Fibroblast of lung (primary cell): Measurements from ENCODE around the gene SKP2. TPM values are rescaled to one million over a fixed set of nuclear protein-coding genes. Genes with fewer than 3 reads are reported as not detected.
A peak's percentile ranks its signal among the peaks of the same experiment; 100 is the strongest.

Experiments
- DNase-seq, 2 donors: peaks; one replicate each; pipeline versions ENCODE4 v3.0.0 to v3.0.0-alpha.2; 2010; ENCODE audit warnings: low read depth in 2 of 2
- H2AFZ ChIP-seq: 2 replicates; pipeline ENCODE4 v1.5.1; 2012; ENCODE audit warnings: low read length, control low read depth, inconsistent platforms
- H3K27ac ChIP-seq: 2 replicates; pipeline ENCODE4 v1.5.1; 2011; ENCODE audit warnings: low read length, control low read depth; ENCODE audit not compliant: insufficient read depth
- H3K27me3 ChIP-seq: 2 replicates; pipeline ENCODE4 v1.5.1; 2011; ENCODE audit warnings: mild to moderate bottlenecking, low read length; ENCODE audit not compliant: control insufficient read depth, insufficient read depth
- H3K36me3 ChIP-seq: 2 replicates; pipeline ENCODE4 v1.5.1; 2011; ENCODE audit warnings: low read length; ENCODE audit not compliant: control insufficient read depth, insufficient read depth
- H3K4me1 ChIP-seq: 2 replicates; pipeline ENCODE4 v1.5.1; 2011; ENCODE audit warnings: low read length; ENCODE audit not compliant: control insufficient read depth, insufficient read depth; ENCODE audit errors: extremely low read depth
- H3K4me2 ChIP-seq: 2 replicates; pipeline ENCODE4 v1.5.1; 2011; ENCODE audit warnings: low read length, control low read depth; ENCODE audit not compliant: insufficient read depth; ENCODE audit errors: extremely low read depth
- H3K4me3 ChIP-seq, 4 experiments: fragments of 200-600 bp in 1 of 4; sonication (generic) in 1 of 4; replicated peaks in 1 of 4; 2 replicates each; pipeline ENCODE4 v1.5.1; 2011 to 2016; ENCODE audit warnings: low read length in 4 of 4, low read depth in 3 of 4, mild to moderate bottlenecking in 3 of 4, control low read depth in 2 of 4, inconsistent platforms in 1 of 4, mixed read lengths in 1 of 4; ENCODE audit not compliant: insufficient read depth in 1 of 4; ENCODE audit errors: control extremely low read depth in 1 of 4
- H3K79me2 ChIP-seq: 2 replicates; pipeline ENCODE4 v1.5.1; 2012; ENCODE audit warnings: mild to moderate bottlenecking, low read length, inconsistent platforms; ENCODE audit not compliant: control insufficient read depth, insufficient read depth
- H3K9ac ChIP-seq: 2 replicates; pipeline ENCODE4 v1.5.1; 2011; ENCODE audit warnings: mild to moderate bottlenecking, low read length, control low read depth; ENCODE audit not compliant: insufficient read depth
- H3K9me3 ChIP-seq: 2 replicates; pipeline ENCODE4 v1.5.1; 2012; ENCODE audit warnings: low read depth, low read length; ENCODE audit not compliant: control insufficient read depth, insufficient read depth
- H4K20me1 ChIP-seq: 2 replicates; pipeline ENCODE4 v1.5.1; 2011; ENCODE audit warnings: low read length; ENCODE audit not compliant: control insufficient read depth, insufficient read depth; ENCODE audit errors: extremely low read depth
- CTCF ChIP-seq, 2 donors: IDR thresholded peaks in 1 of 2; conservative IDR thresholded peaks in 1 of 2; 1 replicate in 1 of 2; 2 replicates in 1 of 2; pipeline ENCODE4 v1.5.1; 2011 to 2012; ENCODE audit warnings: low read length in 2 of 2, control low read depth in 1 of 2, inconsistent platforms in 1 of 2, low read depth in 1 of 2, mild to moderate bottlenecking in 1 of 2
- EZH2 ChIP-seq: IDR thresholded peaks from 2 replicates; pipeline ENCODE4 v1.5.1; 2012; ENCODE audit warnings: low read length, control low read depth, mild to moderate bottlenecking; ENCODE audit errors: missing control alignments
- polyA plus RNA-seq, 2 donors: library from polyadenylated mRNA; depleted of rRNA in 1 of 2; stranded (reverse) in 1 of 2; unstranded in 1 of 2; fragments of >200 nt; gene quantifications; 2 replicates each; pipeline ENCODE4 v1.2.1, GENCODE V29; 2011 to 2012; ENCODE audit warnings: missing spikeins in 1 of 2
- total RNA-seq: library from RNA; depleted of rRNA; stranded (reverse); fragments of >200 nt; gene quantifications from 2 replicates; pipeline ENCODE4 v1.2.1, GENCODE V29; 2014

Gene SKP2
- total and polyA plus RNA-seq, 2 donors (not counting 1 experiment from before 2014, with no cell fraction given) = 10.6 to 30.8 TPM

GRCh38 chr5:36150676-36151433 lies 1.1 kb upstream of the SKP2 start:
- Histone ChIP-seq H2AFZ (peak overlapping the region; percentile 96), H3K27ac (peak overlapping the region; percentile 71), H3K36me3 (no peaks in the 10 kb centered on the region), H4K20me1 (no peaks in the 10 kb centered on the region), H3K27me3 (no peaks in the 10 kb centered on the region), H3K9me3 (no peaks in the 10 kb centered on the region), H3K9ac (peak overlapping the region; percentile 86), H3K4me3 (peak overlapping the region; percentile 58 to 99 (median 80)), H3K4me2 (peak overlapping the region; percentile 42), H3K4me1 (peaks cover 2% of the 10 kb centered on the region), H3K79me2 (peaks cover 33% of the 10 kb centered on the region)
- peak; percentile 42 to 44 for DNase-seq
- TF ChIP-seq EZH2 = no peak
- TF ChIP-seq CTCF (conservative IDR thresholded peaks at IDR 0.05 in 1 of 2, IDR thresholded peaks at IDR 0.05 in 1 of 2; ENCODE audit: low read depth in 1 of 2, low read length in 2 of 2) = no peak

- Histone ChIP-seq H3K27ac (peak overlapping the region; percentile 43), H3K9me3 (no peaks in the 10 kb centered on the region), H3K27me3 (no peaks in the 10 kb centered on the region), H3K4me1 (peaks cover 5% of the 10 kb centered on the region), H3K4me3 (peak overlapping the region; percentile 58 to 99 (median 80)), H3K36me3 (peaks cover 2% of the 10 kb centered on the region), H3K79me2 (peaks cover 35% of the 10 kb centered on the region), H3K4me2 (peak overlapping the region; percentile 98), H3K9ac (peak overlapping the region; percentile 48), H4K20me1 (no peaks in the 10 kb centered on the region), H2AFZ (peak overlapping the region; percentile 67)
- TF ChIP-seq CTCF (conservative IDR thresholded peaks at IDR 0.05 in 1 of 2, IDR thresholded peaks at IDR 0.05 in 1 of 2; ENCODE audit: low read depth in 1 of 2, low read length in 2 of 2) = no peak
- no peak for TF ChIP-seq EZH2
- DNase-seq = peak; percentile 45
Measured at GRCh38 chr5:36152324-36153297, 700 bp downstream of the SKP2 start.

GRCh38 chr5:36153298-36153677 lies 1.4 kb downstream of the SKP2 start:
- Histone ChIP-seq H3K27me3 (no peaks in the 10 kb centered on the region), H3K4me2 (peak overlapping the region; percentile 85), H3K36me3 (peaks cover 2% of the 10 kb centered on the region), H3K9ac (no peak overlapping the region), H3K4me3 (peak overlapping the region; percentile 58 to 99 (median 80)), H3K9me3 (no peaks in the 10 kb centered on the region), H4K20me1 (no peaks in the 10 kb centered on the region), H3K79me2 (peaks cover 35% of the 10 kb centered on the region), H3K27ac (no peak overlapping the region), H2AFZ (no peak overlapping the region), H3K4me1 (peaks cover 7% of the 10 kb centered on the region)
- TF ChIP-seq EZH2 (no peak), CTCF (conservative IDR thresholded peaks at IDR 0.05 in 1 of 2, IDR thresholded peaks at IDR 0.05 in 1 of 2; ENCODE audit: low read depth in 1 of 2, low read length in 2 of 2) (no peak)
- no peak for DNase-seq
